GM11168 (cell line): Measurements from ENCODE around the gene KIN.
"Not testable (repeated sequence)": the region's sequence is repeated elsewhere in the genome, so short reads cannot be mapped to it uniquely, and the experiment has no call there.

ENCODE experiments used
- in situ Hi-C: fragments of 300-500 bp; cut with MboI; formaldehyde crosslinking; loops from one replicate; pipeline ENCODE4 v1.12.0; 2022; ENCODE audit warnings: low sequenced_read_pairs; ENCODE audit not compliant: unreplicated experiment

Gene KIN

GRCh38 chr10:7795605-7796004 lies 7.8 kb upstream of the KIN start:
- in situ Hi-C loops = no loop called here

DNA sequence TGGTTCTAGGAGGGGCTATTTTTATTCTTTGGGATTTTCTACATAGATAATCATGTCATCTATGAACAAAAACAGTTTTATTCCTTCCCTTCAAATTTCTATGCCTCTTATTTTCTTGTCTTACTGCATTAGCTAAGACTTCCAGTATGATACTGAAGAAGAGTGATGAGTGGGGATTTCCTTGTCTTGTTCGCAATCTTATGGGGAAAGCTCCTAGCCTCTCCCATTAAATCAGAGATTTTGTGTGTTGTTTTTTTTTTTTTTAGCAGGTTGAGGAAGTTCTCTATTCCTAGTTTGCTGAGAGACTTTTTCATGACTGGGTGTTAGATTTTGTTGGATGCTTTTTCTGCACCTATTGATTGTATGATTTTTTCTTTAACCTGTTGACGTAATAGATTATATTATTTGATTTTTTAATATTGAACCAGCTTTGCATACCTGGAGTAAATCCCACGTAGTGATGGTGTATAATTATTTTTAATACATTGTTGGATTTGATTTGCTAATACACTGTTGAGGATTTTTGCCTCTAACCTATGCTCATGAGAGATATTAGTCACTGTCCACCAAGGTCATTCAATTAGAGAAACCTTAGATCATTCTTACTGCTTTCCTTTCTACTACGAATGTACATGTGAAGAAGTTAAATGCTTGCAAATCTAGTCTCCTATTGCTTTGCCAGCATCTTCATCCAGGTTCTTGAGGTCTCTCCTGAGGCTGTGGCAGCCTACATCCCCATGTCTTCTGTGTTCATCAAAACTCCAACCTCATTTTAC lies 6.6 kb upstream of the KIN start:
- in situ Hi-C loops = no loop called here

DNA sequence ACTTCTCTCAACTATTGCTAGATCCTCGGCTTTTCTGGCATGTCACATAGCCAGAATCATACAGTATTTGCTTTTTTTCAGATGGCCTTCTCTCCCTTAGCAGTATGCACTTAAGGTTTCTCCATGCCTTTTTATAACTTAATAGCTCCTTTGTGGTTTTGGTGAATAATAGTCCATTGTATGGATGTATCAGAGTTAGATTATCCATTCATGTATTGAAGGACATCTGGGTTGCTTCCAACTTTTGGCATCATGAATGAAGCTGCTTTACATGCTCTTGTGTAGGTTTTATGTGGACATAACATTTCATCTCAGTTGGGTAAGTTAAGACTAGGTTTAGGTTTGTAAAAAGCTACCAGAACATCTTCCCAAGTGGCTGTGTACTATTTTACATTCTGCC lies 4.7 kb upstream of the KIN start:
- in situ Hi-C loops = no loop called here

GRCh38 chr10:7789390-7789789 lies 1.6 kb upstream of the KIN start:
- in situ Hi-C loops = no loop called here

DNA sequence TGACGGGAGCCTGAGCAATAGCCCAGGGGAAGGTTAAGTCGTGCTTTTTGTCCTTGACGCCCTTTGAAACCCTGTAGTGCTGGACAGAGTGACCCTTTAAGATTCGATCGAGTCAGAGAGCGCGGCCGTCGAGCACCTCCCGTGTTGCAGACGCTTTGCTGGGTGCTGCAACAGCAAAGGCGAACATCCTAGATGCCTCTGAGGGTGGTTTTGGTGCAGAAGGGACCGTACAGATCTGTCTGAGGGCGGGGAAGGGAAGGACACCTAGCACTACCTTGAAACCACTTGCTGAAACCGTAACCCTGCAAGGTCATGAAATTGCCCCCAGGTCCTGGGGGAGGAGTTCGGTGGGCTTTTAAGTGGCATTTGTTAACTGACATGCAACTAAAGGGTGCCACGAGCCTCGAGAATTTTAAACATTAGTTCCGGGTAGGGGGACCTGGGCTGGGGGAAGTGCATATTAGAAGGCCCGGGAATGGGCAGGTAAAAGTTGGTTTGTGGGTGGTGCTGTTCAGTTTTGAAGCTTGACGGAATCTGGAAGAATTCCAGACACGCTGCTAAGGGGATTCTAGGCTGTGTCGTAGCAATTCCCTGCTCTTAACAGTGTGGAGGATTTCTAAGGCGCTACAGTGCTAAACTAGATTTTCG lies 970 bp upstream of the KIN start:
- in situ Hi-C loops = no loop called here

DNA sequence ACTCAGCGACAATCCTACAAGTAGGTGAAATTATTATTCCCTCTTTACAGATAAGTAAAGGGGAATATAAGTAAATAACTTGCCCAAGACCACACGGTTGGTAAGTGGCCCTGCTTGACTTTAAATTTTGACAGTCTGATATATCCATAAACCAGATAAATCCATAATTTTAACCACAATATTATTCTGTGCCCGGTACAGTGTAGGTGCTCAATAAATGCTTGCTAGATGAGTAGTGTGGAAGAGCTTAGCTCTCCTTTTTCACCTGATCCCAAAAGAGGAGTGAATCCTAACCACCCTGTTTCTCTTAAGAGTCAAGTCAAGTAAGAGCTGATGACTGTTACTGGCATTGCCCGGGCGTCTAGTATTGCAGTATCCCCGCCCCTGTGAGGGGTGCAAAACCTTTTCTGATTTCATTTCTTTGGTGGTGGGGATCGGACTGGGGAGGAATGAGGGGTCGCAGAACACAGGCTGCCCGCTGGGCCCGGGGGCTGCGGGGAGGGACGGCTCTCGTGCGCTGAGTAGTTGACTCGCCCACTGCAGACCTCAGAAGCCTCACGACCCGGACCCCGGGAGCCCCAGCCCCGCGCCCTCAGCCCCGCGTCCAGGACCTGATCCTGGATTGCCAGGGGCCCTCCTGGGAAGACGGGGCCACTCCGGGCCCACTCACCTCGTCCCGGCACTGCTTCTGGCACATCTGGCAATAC lies 490 bp downstream of the KIN start:
- in situ Hi-C loops = no loop called here

GRCh38 chr10:7786430-7786829 lies 1.4 kb downstream of the KIN start:
- in situ Hi-C loops = no loop called here

GRCh38 chr10:7782194-7782593 lies 5.6 kb downstream of the KIN start:
- in situ Hi-C loops = not testable (repeated sequence)

DNA sequence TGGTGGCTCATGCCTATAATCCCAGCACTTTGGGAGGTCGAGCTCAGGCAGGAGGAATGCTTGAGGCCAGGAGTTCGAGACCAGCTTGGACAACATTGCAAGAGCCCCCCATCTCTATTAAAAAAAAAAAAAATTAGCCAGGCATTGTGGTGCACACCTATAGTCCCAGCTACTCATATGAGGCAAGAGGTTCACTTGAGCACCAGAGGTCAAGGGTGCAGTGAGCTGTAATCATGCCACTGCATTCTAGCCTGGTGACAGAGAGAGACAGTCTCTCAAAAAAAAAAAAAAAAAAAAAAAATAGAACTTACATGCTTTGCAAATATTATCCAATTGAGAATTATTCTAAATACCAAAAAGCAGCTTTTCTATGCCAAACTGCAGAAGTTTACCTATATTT lies 11.0 kb downstream of the KIN start:
- in situ Hi-C loops = no loop called here

DNA sequence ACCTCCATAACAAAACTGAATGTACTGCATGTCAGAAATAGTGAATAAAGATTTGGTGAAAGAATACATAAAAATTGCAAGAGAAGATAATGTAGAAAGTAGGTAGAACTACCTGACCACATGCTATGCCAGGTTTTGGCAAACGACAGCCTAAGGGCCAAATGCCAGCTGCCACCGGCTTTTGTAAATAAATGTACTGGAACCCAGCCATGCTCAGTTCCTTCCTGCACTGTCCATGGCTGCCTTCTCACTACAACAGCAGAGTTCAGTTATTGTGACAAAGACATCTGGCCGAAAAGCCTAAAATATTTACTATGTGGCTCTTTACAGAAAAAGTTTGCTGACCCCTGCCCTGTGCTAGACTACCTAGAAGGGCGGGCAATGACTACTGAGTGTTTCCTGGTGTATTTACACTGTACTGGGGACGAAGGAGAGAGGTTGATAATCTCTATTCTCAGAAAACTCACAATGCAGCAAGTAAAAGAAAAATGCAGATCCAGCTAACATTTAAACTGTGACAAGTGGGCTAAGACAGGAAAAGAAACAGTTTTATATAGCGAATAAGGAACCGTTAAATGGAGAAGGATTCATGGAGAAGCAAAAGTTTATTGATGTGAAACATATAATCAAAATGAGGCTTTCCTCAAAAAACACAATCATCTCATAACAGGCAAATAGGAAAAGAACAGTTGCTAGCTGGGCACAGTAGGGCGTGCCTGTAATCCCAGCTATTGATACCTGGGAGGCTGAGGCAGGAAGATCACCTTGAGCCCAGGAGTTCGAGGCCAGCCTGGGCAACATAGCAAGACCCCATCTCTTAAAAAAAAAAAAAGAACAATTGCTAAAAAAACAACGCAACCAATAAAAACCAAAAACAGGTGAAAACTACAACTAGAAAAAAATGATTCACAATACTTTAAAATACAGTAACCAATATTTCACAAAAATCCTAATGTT lies 13.7 kb downstream of the KIN start:
- in situ Hi-C loops = no loop called here

GRCh38 chr10:7768417-7768816 lies 19.4 kb downstream of the KIN start:
- in situ Hi-C loops = no loop called here

- in situ Hi-C loops = no loop called here
These were observed 20.6 kb downstream of the KIN start for GRCh38 chr10:7767209-7767608.

DNA sequence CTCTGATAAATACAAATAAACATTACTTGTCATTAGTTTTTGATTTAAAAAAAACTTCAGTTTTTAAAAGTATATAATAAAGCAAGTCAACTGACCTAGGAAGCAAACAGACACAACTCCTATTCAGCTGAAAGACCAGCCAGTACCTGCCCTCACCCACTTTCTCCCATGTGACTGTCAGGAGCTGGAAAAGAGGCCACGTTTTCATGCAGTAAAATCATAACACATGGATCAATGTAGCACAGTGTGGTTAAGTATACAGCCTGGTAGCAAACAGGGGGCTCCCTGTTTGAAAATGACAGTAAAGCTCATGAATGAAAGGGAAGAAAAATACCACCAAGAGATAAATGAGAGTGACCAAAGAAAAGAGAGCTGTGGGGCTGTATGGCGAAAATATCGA lies 21.6 kb downstream of the KIN start:
- in situ Hi-C loops = no loop called here

GRCh38 chr10:7763929-7764328 lies 23.9 kb downstream of the KIN start:
- in situ Hi-C loops = no loop called here

GRCh38 chr10:7756360-7756992 lies 31.3 kb downstream of the KIN start:
- in situ Hi-C loops = no loop called here

GRCh38 chr10:7755103-7755502 lies 32.7 kb downstream of the KIN start:
- in situ Hi-C loops = no loop called here

DNA sequence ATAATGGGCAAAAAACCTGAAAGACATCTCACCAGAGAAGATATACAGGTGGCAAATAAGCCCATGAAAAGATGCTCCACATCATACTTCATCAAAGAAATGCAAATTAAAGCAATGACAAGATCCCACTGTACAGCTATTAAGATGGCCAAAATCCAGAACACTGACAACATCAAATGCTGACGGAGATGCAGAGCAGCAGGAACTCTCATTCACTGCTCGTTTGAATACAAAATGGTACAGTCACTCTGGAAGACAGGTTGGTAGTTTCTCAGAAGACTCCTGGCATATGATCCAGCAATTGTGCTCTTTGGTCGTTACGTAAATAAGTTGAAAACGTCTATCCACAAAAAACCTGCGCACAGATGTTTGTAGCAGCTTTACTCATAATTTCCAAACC lies 35.5 kb downstream of the KIN start:
- in situ Hi-C loops = no loop called here

DNA sequence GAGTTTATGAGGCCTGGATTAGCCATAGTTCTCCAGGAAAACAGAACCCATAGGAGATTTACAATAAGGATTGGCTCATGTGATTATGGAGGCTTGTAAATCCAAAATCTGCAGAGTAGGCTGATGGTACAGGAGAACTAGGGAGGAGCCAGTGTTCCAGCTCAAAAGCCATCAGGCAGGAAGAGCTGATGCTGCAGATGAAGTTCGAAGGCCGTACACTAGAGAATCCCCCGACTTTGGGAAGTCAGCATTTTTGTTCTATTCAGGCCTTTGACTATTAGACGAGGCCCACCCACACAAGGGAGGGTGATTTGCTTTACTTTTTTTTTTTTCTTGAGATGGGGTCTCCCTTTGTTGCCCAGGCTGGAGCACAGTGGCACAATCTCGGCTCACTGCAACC lies 37.6 kb downstream of the KIN start:
- in situ Hi-C loops = no loop called here

GRCh38 chr10:7748637-7749036 lies 39.2 kb downstream of the KIN start:
- in situ Hi-C loops = not testable (repeated sequence)

GRCh38 chr10:7744307-7744706 lies 43.5 kb downstream of the KIN start:
- in situ Hi-C loops = no loop called here
